GM12878 (cell line): ENCODE measurements around the gene BATF. TPM values are rescaled to one million over a fixed set of nuclear protein-coding genes. Genes with fewer than 3 reads are reported as not detected.

ENCODE experiments used
- BMI1 ChIP-seq: fragments of 450-650 bp; IDR thresholded peaks from 2 replicates; pipeline ENCODE4 v1.6.1; 2016; ENCODE audit warnings: mild to moderate bottlenecking, moderate library complexity, borderline replicate concordance
- IRF4 ChIP-seq: IDR thresholded peaks from 2 replicates; pipeline ENCODE4 v1.6.1; 2011; ENCODE audit warnings: low read depth, low read length
- JUNB ChIP-seq: IDR thresholded peaks from 2 replicates; pipeline ENCODE4 v1.6.1; 2016; ENCODE audit warnings: antibody characterized with exemption, mild to moderate bottlenecking
- MEF2A ChIP-seq: IDR thresholded peaks from 2 replicates; pipeline ENCODE4 v1.6.1; 2011; ENCODE audit warnings: low read depth, mild to moderate bottlenecking, low read length, moderate library complexity; ENCODE audit not compliant: insufficient read depth
- MYB ChIP-seq: fragments of 150-350 bp; IDR thresholded peaks from 2 replicates; pipeline ENCODE4 v1.6.1; 2014; ENCODE audit warnings: mild to moderate bottlenecking, low read depth, low read length, borderline replicate concordance
- RB1 ChIP-seq: fragments of 450-650 bp; formaldehyde crosslinking; IDR thresholded peaks from 2 replicates; pipeline ENCODE4 v1.6.1; 2017; ENCODE audit warnings: mild to moderate bottlenecking, borderline replicate concordance
- SIX5 ChIP-seq: IDR thresholded peaks from 2 replicates; pipeline ENCODE4 v1.6.1; 2011; ENCODE audit warnings: mild to moderate bottlenecking, low read depth, low read length, moderate library complexity; ENCODE audit not compliant: severe bottlenecking
- ZBTB11 ChIP-seq: fragments of 450-650 bp; formaldehyde crosslinking; IDR thresholded peaks from 2 replicates; pipeline ENCODE4 v1.5.0; 2022; ENCODE audit warnings: mild to moderate bottlenecking, missing genetic modification characterization
- ZNF687 ChIP-seq: fragments of 450-650 bp; IDR thresholded peaks from 2 replicates; pipeline ENCODE4 v1.6.1; 2017; ENCODE audit warnings: mild to moderate bottlenecking, moderate library complexity
- polyA plus RNA-seq, 11 experiments: library from polyadenylated mRNA; depleted of rRNA in 4 of 11; unstranded in 6 of 11; stranded (reverse) in 5 of 11; fragments of >200 nt; fragmentation: Nextera tagmentation in 4 of 11; fragmentation: Illumina TruSeq in 1 of 11; extraction: Ambion mirVana in 4 of 11; extraction: Trizol in 1 of 11; gene quantifications; 1 replicate in 1 of 11; 2 replicates in 10 of 11; pipeline versions ENCODE4 v1.2.1 to v1.2.3, GENCODE V29; 2011 to 2016; ENCODE audit warnings: inconsistent platforms in 2 of 11, missing spikeins in 2 of 11, low read depth in 1 of 11
- total RNA-seq, 4 experiments: library from RNA; depleted of rRNA in 3 of 4; stranded (reverse); fragments of >200 nt in 3 of 4; fragmentation: Illumina TruSeq in 1 of 4; extraction: Trizol in 1 of 4; gene quantifications; 2 replicates each; pipeline versions ENCODE4 v1.2.1 to v1.2.3, GENCODE V29; 2013 to 2021
- TF ChIP-seq, protein P1 (sequence below): fragments of 150-350 bp; IDR thresholded peaks from 2 replicates; pipeline ENCODE4 v1.6.1; 2014; ENCODE audit warnings: mild to moderate bottlenecking, low read depth, low read length
- TF ChIP-seq, protein P2 (sequence below): fragments of 450-650 bp; formaldehyde crosslinking; IDR thresholded peaks from 2 replicates; pipeline ENCODE4 v1.4.0; 2020; ENCODE audit warnings: mild to moderate bottlenecking, moderate library complexity
- TF ChIP-seq, protein P3 (sequence below), 3 experiments: IDR thresholded peaks in 2 of 3; conservative IDR thresholded peaks in 1 of 3; 2 replicates each; pipeline ENCODE4 v1.5.1; 2011; ENCODE audit warnings: low read depth in 3 of 3, low read length in 3 of 3, mild to moderate bottlenecking in 3 of 3, control low read depth in 2 of 3, moderate library complexity in 2 of 3, inconsistent platforms in 1 of 3, mixed read lengths in 1 of 3; ENCODE audit not compliant: control insufficient read depth in 2 of 3, insufficient read depth in 1 of 3; ENCODE audit errors: extremely low read depth in 1 of 3

The BATF gene
- total and polyA plus RNA-seq, 10 of the 15 experiments (the other 5 are each of a cell fraction or from before 2014, with no cell fraction given) = 10.0 to 154 (median 103) TPM

DNA sequence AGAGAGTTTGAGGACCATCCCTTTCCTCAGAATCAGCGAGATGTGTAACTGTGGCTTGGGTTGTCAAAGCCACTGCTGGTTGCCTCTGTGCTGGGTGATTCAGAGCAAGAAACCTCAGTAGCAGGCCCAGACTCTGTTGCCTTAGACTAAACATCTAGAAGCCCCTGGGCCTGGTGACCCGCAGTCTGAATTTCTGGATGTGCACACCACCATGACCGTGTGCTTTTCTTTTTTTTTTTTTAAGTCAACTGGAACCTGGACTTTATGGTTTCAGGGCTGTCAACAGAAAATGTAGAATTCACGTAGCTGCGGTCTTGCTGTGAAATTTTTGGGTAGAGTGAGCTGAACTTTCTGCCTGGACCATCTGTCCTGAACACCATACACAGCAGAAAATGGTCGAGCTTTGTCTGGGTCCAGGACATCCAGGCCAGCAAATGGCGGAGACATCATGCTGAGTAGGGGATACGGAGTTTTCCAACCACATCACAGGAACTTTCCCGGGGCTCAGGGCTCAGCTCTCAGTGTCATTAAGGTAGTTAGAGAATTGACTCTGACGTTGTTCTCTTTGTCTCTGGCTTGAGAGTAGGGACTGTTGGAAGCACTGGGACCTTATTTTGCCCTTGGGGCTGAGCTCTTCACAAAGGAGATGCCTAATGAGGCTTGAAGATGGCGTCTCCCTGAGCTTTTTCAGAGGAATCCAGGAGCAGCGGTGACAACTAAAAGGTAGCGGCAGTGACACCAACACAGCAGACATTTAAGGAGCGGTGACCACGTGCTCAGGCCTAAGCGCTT, 23.0 kb upstream of the BATF start (continued):
- TF ChIP-seq ZBTB11 (CRISPR knock-in tag) (no peak), RB1 (no peak), BMI1 (no peak), JUNB (peak; percentile 76), MEF2A (no peak), IRF4 (peak; percentile 34; the same call in 1 of the 2 replicates), MYB (no peak), SIX5 (no peak), ZNF687 (peak; percentile 39)
- TF ChIP-seq, protein P1, sequence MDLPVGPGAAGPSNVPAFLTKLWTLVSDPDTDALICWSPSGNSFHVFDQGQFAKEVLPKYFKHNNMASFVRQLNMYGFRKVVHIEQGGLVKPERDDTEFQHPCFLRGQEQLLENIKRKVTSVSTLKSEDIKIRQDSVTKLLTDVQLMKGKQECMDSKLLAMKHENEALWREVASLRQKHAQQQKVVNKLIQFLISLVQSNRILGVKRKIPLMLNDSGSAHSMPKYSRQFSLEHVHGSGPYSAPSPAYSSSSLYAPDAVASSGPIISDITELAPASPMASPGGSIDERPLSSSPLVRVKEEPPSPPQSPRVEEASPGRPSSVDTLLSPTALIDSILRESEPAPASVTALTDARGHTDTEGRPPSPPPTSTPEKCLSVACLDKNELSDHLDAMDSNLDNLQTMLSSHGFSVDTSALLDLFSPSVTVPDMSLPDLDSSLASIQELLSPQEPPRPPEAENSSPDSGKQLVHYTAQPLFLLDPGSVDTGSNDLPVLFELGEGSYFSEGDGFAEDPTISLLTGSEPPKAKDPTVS = no peak
- TF ChIP-seq, protein P2, sequence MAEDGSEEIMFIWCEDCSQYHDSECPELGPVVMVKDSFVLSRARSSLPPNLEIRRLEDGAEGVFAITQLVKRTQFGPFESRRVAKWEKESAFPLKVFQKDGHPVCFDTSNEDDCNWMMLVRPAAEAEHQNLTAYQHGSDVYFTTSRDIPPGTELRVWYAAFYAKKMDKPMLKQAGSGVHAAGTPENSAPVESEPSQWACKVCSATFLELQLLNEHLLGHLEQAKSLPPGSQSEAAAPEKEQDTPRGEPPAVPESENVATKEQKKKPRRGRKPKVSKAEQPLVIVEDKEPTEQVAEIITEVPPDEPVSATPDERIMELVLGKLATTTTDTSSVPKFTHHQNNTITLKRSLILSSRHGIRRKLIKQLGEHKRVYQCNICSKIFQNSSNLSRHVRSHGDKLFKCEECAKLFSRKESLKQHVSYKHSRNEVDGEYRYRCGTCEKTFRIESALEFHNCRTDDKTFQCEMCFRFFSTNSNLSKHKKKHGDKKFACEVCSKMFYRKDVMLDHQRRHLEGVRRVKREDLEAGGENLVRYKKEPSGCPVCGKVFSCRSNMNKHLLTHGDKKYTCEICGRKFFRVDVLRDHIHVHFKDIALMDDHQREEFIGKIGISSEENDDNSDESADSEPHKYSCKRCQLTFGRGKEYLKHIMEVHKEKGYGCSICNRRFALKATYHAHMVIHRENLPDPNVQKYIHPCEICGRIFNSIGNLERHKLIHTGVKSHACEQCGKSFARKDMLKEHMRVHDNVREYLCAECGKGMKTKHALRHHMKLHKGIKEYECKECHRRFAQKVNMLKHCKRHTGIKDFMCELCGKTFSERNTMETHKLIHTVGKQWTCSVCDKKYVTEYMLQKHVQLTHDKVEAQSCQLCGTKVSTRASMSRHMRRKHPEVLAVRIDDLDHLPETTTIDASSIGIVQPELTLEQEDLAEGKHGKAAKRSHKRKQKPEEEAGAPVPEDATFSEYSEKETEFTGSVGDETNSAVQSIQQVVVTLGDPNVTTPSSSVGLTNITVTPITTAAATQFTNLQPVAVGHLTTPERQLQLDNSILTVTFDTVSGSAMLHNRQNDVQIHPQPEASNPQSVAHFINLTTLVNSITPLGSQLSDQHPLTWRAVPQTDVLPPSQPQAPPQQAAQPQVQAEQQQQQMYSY (CRISPR knock-in tag) = no peak
- TF ChIP-seq, protein P3, sequence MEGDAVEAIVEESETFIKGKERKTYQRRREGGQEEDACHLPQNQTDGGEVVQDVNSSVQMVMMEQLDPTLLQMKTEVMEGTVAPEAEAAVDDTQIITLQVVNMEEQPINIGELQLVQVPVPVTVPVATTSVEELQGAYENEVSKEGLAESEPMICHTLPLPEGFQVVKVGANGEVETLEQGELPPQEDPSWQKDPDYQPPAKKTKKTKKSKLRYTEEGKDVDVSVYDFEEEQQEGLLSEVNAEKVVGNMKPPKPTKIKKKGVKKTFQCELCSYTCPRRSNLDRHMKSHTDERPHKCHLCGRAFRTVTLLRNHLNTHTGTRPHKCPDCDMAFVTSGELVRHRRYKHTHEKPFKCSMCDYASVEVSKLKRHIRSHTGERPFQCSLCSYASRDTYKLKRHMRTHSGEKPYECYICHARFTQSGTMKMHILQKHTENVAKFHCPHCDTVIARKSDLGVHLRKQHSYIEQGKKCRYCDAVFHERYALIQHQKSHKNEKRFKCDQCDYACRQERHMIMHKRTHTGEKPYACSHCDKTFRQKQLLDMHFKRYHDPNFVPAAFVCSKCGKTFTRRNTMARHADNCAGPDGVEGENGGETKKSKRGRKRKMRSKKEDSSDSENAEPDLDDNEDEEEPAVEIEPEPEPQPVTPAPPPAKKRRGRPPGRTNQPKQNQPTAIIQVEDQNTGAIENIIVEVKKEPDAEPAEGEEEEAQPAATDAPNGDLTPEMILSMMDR (IDR thresholded peaks at IDR 0.05 in 2 of 3, conservative IDR thresholded peaks at IDR 0.05 in 1 of 3; ENCODE audit: control insufficient read depth in 2 of 3, extremely low read depth in 1 of 3, insufficient read depth in 1 of 3, low read depth in 3 of 3, low read length in 3 of 3) = no peak
